Endodermal cell (in vitro differentiated cells): ENCODE results near the gene PPM1B. TPM values are rescaled to one million over a fixed set of nuclear protein-coding genes. Genes with fewer than 3 reads are reported as not detected.

Source experiments
- DNase-seq: peaks from one replicate; pipeline ENCODE4 v3.0.0-alpha.2; 2017
- H3K27ac ChIP-seq: 2 replicates; pipeline ENCODE4 v1.5.1; 2013; ENCODE audit warnings: mild to moderate bottlenecking, low read depth, low read length, moderate library complexity
- H3K27me3 ChIP-seq: 2 replicates; pipeline ENCODE4 v1.6.1; 2013; ENCODE audit warnings: mild to moderate bottlenecking, low read length, moderate library complexity; ENCODE audit not compliant: insufficient read depth, control insufficient read depth, poor library complexity, severe bottlenecking
- H3K36me3 ChIP-seq: 2 replicates; pipeline ENCODE4 v1.7.0; 2013; ENCODE audit warnings: mild to moderate bottlenecking, low read length, moderate library complexity; ENCODE audit not compliant: control insufficient read depth, insufficient read depth
- H3K4me1 ChIP-seq: one replicate; pipeline ENCODE4 v1.7.0; 2013; ENCODE audit warnings: low read length; ENCODE audit not compliant: control insufficient read depth, insufficient read depth
- H3K4me3 ChIP-seq: 2 replicates; pipeline ENCODE4 v1.5.1; 2013; ENCODE audit warnings: mild to moderate bottlenecking, low read length, moderate library complexity
- H3K9ac ChIP-seq: 2 replicates; pipeline ENCODE4 v1.6.1; 2013; ENCODE audit warnings: mild to moderate bottlenecking, low read length, moderate library complexity; ENCODE audit not compliant: poor library complexity, severe bottlenecking; ENCODE audit errors: extremely low read depth
- H3K9me3 ChIP-seq: 2 replicates; pipeline ENCODE4 v1.6.1; 2013; ENCODE audit warnings: mild to moderate bottlenecking, low read length, moderate library complexity; ENCODE audit not compliant: control insufficient read depth
- H3K27ac Mint-ChIP-seq: 2 replicates; pipeline ENCODE4 v1.8.0; 2020; ENCODE audit warnings: mixed read lengths
- H3K27me3 Mint-ChIP-seq: 2 replicates; pipeline ENCODE4 v1.8.0; 2021; ENCODE audit warnings: mild to moderate bottlenecking, mixed read lengths; ENCODE audit not compliant: insufficient read depth
- H3K36me3 Mint-ChIP-seq: 2 replicates; pipeline ENCODE4 v1.8.0; 2020; ENCODE audit warnings: low read depth, mixed read lengths
- H3K4me1 Mint-ChIP-seq: 2 replicates; pipeline ENCODE4 v1.8.0; 2020; ENCODE audit warnings: mixed read lengths
- H3K4me3 Mint-ChIP-seq: 2 replicates; pipeline ENCODE4 v1.8.0; 2020; ENCODE audit warnings: mild to moderate bottlenecking, moderate library complexity, mixed read lengths
- H3K9me3 Mint-ChIP-seq: 2 replicates; pipeline ENCODE4 v1.8.0; 2020; ENCODE audit warnings: mild to moderate bottlenecking, mixed read lengths
- CTCF ChIP-seq: fragments of 200-600 bp; sonication (generic); conservative IDR thresholded peaks from 2 replicates; pipeline ENCODE4 v1.5.0; 2021; ENCODE audit warnings: antibody characterized with exemption, mild to moderate bottlenecking
- WGBS, 2 experiments: methylation state at CpG; one replicate each; pipeline versions ENCODE4 v1.1.5 to v1.1.7; 2013; ENCODE audit warnings: missing lambda C conversion rate in 2 of 2, mixed read lengths in 1 of 2; ENCODE audit not compliant: insufficient coverage in 1 of 2, insufficient read length in 1 of 2; 5-methylcytosine and 5-hydroxymethylcytosine counted together
- total RNA-seq, 2 donors: library from RNA; stranded (reverse); fragmentation: NEBNext Ultra II Directional in 1 of 2; extraction: Animal tissue kit (Norgen Biotek cat#: 25700) in 1 of 2; gene quantifications; 2 replicates in 1 of 2; 3 replicates in 1 of 2; pipeline ENCODE4 v1.2.1, GENCODE V29; 2021

PPM1B gene
- total RNA-seq, 2 donors from 2014 or later, result 54.9 to 70.5 TPM

DNA sequence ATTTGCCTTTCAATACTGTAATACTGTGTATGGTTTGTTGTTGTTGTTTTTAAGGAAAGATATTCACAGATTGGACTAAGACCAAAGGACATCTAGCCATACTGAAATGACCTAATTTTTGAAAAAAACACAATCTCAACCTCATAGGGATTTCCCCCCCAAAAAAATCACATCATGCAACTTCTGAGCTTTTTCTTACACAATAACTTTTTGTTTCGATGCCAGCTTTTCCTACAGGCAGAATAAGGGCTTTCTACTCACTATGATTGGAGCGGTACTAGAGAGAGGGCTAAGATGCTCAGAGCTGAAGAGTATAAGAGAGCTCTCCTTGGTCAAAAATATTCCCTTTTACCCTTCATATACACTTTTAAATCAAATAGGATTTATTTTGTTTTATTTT is 74.2 kb downstream of the PPM1B start:
- H3K27me3 ChIP-seq, result no peaks in the 10 kb centered on the region
- no peak for DNase-seq
- Mint-ChIP-seq H3K27ac (no peak overlapping the region), H3K27me3 (no peaks in the 10 kb centered on the region), H3K36me3 (no peaks in the 10 kb centered on the region), H3K4me3 (no peak overlapping the region), H3K4me1 (peaks cover 27% of the 10 kb centered on the region), H3K9me3 (no peaks in the 10 kb centered on the region)
- no peak overlapping the region for H3K9ac ChIP-seq
- 100% methylated on average over 2 of the region's 2 CpGs; no CpG with 5 or more reads in 1 of the 2 experiments for WGBS, 2 experiments
- no peak for TF ChIP-seq CTCF
- no peaks in the 10 kb centered on the region for H3K36me3 ChIP-seq
- peaks cover 7% of the 10 kb centered on the region for H3K4me1 ChIP-seq
- no peaks in the 10 kb centered on the region for H3K9me3 ChIP-seq
- no peak overlapping the region for H3K27ac ChIP-seq
- no peak overlapping the region for H3K4me3 ChIP-seq

DNA sequence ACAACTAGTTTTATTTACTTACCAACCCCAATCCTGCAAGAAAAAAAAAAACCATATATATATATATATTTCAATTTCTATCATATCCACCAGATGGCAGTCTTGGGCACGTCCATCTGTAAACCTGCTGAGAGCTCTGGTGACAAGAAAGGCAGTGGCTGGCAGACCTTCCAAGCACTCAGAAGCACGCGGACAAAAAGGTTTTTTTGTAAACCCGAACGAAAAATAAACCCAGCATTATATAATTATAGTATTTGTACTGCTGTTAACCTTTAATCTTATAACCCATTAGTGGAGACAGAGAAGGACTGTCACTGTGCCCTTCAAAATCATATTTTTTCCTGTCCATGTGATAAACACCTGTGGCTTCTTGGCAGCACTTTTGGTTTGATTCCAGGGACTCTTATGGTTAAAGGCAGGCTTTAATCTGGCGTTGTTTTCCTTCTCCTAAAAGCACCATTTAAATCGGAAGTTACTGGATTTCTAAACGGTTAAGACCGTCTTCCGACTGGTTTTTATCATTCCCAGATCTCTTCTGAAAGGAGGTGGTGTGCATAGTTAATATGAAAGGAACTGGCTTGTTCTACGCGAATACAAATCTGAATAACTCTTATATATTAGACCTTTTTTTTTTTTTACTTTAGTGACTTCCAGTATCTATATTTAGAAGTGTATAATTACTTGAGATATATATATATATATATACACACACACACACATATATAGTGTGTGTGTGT is 75.6 kb downstream of the PPM1B start:
- Histone ChIP-seq H3K9me3 (no peaks in the 10 kb centered on the region), H3K27ac (no peak overlapping the region), H3K4me3 (peak overlapping the region; percentile 49), H3K36me3 (no peaks in the 10 kb centered on the region), H3K4me1 (peaks cover 7% of the 10 kb centered on the region), H3K9ac (no peak overlapping the region), H3K27me3 (no peaks in the 10 kb centered on the region)
- peak; percentile 79 for DNase-seq
- Mint-ChIP-seq H3K9me3 (no peaks in the 10 kb centered on the region), H3K36me3 (no peaks in the 10 kb centered on the region), H3K27ac (no peak overlapping the region), H3K4me1 (peaks cover 31% of the 10 kb centered on the region), H3K27me3 (no peaks in the 10 kb centered on the region), H3K4me3 (no peak overlapping the region)
- peak; percentile 80 for TF ChIP-seq CTCF
- 62% methylated on average over 6 of the region's 12 CpGs; no CpG with 5 or more reads in 1 of the 2 experiments for WGBS, 2 experiments

- H3K27ac Mint-ChIP-seq, result no peak overlapping the region
Observed at GRCh38 chr2:44245083-44245861, 76.6 kb downstream of the PPM1B start.

More at GRCh38 chr2:44245083-44245861, 76.6 kb downstream of the PPM1B start:
- no peak overlapping the region for H3K27ac ChIP-seq
- Mint-ChIP-seq H3K36me3 (no peaks in the 10 kb centered on the region), H3K9me3 (no peaks in the 10 kb centered on the region), H3K4me3 (no peak overlapping the region), H3K4me1 (peaks cover 31% of the 10 kb centered on the region), H3K27me3 (no peaks in the 10 kb centered on the region)
- no peaks in the 10 kb centered on the region for H3K27me3 ChIP-seq
- TF ChIP-seq CTCF, result no peak
- H3K36me3 ChIP-seq, result no peaks in the 10 kb centered on the region
- no peaks in the 10 kb centered on the region for H3K9me3 ChIP-seq
- whole genome bisulfite sequencing, 2 experiments, result 86% methylated on average over 3 of the region's 3 CpGs; no CpG with 5 or more reads in 1 of the 2 experiments
- H3K4me1 ChIP-seq, result peaks cover 7% of the 10 kb centered on the region
- H3K4me3 ChIP-seq, result no peak overlapping the region
- no peak for DNase-seq
- H3K9ac ChIP-seq, result no peak overlapping the region
